Stimulated activated CD8-positive, alpha-beta memory T cell treated with anti-CD3 and anti-CD28 coated beads, Interleukin-2, amount 100 ng/mL, for 48 hours (primary cell): ENCODE data around the gene SF3B4.
"Not testable (repeated sequence)": the region's sequence is repeated elsewhere in the genome, so short reads cannot be mapped to it uniquely, and the experiment has no call there.

Experiments
- DNase-seq, 2 donors: peaks; one replicate each; pipeline ENCODE4 v3.0.0-alpha.2; 2020; ENCODE audit warnings: low read depth in 2 of 2

The SF3B4 gene

DNA sequence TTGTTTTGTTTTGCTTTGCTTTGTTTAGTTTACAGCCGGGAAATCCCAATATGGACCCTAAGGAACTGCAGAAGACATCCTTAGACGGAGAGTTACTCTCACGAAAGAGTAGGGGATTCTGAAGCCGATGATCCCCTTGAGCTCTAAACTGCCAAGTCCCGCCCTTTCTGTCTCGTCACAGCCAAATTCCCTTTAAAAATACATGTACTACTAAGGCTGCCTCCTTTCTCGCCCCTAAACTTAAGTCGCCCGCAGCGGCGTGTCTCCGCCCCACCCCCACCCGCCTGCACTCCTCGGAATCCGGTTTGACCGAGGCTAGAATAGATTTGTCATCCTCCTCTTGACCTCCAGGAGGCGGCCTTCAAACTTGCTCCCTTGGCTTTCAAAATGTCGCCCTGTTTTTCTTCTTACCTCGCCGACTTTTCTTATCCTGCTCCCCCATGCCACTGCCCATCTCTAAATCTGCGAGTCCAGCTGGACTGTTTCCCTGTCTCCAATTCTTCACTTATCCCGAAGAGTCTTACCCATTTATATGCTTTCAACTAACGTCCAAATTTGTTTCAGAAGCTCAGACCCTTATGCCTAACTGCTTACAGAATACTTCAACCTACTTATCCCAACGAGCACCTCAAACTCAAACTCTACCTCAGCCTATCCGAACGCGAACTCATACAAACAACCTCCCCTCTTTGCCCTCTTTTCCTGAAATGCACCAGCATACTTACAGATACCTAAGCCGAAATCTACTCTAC, 39.2 kb downstream of the SF3B4 start:
- DNase-seq, result peak; percentile 77 to 78

DNA sequence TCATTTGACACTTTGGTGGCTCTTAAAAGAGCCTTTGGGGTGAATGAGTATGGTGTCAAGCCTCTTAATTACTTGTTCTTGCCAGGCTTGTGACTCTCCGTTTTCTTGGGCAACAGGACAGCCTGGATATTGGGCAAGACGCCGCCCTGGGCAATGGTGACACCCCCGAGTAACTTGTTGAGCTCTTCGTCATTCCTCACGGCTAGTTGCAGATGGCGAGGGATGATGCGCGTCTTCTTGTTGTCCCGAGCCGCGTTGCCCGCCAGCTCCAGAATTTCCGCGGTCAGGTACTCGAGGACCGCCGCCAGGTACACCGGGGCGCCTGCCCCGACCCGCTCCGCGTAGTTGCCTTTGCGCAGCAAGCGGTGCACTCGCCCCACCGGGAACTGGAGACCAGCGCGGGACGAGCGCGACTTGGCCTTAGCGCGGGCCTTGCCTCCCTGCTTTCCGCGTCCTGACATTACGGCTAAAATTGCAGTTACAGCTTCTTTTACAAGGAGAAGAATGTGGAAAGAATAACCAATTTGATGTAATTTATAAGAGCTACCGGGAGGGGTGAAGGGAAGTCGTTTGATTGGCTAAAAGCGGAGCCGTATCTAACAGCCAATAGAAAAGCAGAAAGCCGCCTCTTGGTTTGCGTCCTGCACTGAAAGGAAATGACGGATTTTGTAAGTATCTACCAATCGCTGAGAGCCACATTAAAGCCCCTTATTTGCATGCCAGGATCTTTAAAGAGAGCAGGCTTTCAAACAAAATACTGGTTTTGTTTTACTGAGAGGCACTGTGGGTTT, 40.0 kb downstream of the SF3B4 start:
- peak; percentile 60 to 64 for DNase-seq

DNA sequence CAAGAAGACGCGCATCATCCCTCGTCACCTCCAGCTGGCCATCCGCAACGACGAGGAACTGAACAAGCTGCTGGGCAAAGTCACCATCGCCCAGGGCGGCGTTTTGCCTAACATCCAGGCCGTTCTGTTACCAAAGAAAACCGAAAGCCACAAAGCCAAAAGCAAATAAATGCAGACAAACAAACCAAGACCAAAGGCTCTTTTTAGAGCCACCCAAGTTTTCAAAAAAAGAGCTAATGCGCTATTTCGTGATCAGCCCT, 40.5 kb downstream of the SF3B4 start:
- not testable (repeated sequence) for DNase-seq

DNA sequence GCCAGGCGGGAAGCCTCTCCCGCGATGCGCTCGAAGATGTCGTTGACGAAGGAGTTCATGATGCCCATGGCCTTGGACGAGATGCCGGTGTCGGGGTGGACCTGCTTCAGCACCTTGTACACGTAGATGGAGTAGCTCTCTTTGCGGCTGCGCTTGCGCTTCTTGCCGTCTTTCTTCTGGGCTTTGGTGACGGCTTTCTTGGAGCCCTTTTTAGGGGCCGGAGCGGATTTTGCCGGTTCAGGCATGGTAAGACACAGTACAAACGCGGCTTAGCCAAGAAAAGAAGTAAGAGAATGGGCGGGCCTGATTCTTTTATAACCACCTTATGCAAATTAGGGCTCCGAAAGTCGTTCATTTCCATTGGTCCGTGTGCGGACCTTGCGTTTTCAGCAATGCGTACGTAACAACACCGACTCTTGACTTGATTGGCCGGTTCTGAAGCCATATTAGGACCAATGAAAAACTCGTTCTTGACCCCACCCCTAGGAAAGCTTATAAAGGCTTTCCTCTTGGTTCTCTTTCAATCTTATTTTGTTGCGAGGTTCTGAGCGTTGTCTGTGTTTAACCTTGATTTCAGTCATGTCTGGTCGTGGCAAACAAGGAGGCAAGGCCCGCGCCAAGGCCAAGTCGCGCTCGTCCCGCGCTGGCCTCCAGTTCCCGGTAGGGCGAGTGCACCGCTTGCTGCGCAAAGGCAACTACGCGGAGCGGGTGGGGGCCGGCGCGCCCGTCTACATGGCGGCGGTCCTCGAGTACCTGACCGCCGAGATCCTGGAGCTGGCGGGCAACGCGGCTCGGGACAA, 41.0 kb downstream of the SF3B4 start:
- peak; percentile 71 to 72 for DNase-seq

- DNase-seq, result not testable (repeated sequence)
Observed at GRCh38 chr1:149886121-149886395, 41.5 kb downstream of the SF3B4 start.

- DNase-seq, result peak; percentile 54 to 65
Observed at GRCh38 chr1:149885339-149886120, 42.1 kb downstream of the SF3B4 start.

DNA sequence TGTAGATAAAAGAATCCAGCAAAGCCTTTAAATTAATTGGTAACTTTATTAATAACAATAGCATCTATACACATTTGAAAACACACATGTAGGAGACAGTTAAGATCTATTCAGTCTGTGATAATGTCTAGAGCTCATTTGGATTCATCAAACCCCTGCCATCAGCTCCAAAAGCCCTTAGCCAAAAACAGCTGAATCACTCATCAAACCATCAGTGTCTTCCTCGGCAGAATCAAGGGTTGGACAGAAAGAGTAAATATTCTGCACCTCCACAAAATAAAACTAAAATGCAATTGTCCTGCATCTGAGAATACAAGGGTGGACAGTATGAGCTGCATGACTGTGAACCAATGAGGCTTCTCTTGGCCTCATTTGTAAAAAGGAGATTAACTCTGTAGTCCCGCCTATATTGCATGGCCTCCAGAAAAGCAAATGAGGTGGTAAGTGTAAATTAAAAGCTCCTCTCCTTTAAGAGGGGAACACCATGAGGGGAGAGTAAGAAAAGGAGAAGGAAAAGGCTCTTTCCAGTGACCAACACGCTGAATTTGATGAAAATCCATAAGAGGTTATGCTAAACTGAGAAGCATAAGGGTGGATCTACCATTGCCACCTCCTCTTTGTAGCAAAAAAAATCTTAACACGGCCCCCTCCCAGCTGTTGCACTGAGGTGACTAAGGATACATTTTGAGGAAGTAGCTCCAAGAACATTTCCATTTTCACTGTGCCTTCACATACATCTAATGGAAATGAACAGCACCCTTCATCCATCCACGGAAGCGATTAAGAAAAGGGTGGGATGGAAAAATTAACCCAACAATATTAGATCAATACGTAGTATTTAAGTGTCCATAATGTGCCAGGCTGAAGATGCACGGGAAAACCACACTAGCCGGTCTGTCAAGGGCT, 42.9 kb downstream of the SF3B4 start:
- DNase-seq, result no peak

GRCh38 chr1:149883598-149884247, 43.9 kb downstream of the SF3B4 start:
- no peak for DNase-seq

GRCh38 chr1:149881876-149882275, 45.7 kb downstream of the SF3B4 start:
- DNase-seq, result no peak

DNA sequence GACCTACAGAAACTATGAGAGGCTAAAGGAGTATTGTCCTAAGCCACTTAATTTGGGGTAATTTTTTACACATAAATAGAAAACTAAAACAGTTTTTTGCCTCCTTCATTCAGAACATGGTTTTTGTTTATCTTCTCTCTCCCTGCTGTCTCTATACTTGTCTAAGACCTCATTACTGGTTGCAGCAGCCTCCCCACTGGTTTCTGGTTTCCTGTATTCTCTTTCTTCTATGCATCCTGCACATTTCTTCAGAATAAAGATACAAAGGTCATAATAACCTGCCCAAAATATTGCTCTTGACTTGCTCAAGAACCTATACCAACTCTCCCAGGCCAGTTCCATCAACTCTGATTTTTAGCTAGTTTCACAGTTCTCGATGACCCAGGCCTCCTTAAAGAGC, 48.0 kb downstream of the SF3B4 start:
- no peak for DNase-seq

GRCh38 chr1:149877211-149877946, 50.2 kb downstream of the SF3B4 start:
- no peak for DNase-seq
